Neural crest cell (in vitro differentiated cells): ENCODE data around the gene ZNF618. TPM values are rescaled to one million over a fixed set of nuclear protein-coding genes. Genes with fewer than 3 reads are reported as not detected.

Experiments used
- DNase-seq: peaks from one replicate; pipeline ENCODE4 v3.0.0; 2021; ENCODE audit warnings: low read depth, mixed read lengths, low spot score
- H3K27ac Mint-ChIP-seq: one replicate; pipeline ENCODE4 v1.8.0; 2021; ENCODE audit warnings: mild to moderate bottlenecking, mixed read lengths; ENCODE audit not compliant: unreplicated experiment
- H3K27me3 Mint-ChIP-seq: 2 replicates; pipeline ENCODE4 v1.8.0; 2021; ENCODE audit warnings: low read depth, mild to moderate bottlenecking, mixed read lengths
- H3K36me3 Mint-ChIP-seq: 2 replicates; pipeline ENCODE4 v1.8.0; 2021; ENCODE audit warnings: low read depth, mild to moderate bottlenecking, mixed read lengths
- H3K4me1 Mint-ChIP-seq: 2 replicates; pipeline ENCODE4 v1.8.0; 2021; ENCODE audit warnings: mixed read lengths
- H3K4me3 Mint-ChIP-seq: one replicate; pipeline ENCODE4 v1.8.0; 2021; ENCODE audit warnings: mild to moderate bottlenecking, mixed read lengths
- H3K9me3 Mint-ChIP-seq: 2 replicates; pipeline ENCODE4 v1.8.0; 2021; ENCODE audit warnings: mixed read lengths
- total RNA-seq: library from RNA; stranded (reverse); gene quantifications from 2 replicates; pipeline ENCODE4 v1.2.1, GENCODE V29; 2021
- TF ChIP-seq, protein P1 (sequence below): fragments of 200-600 bp; sonication (generic); conservative IDR thresholded peaks from 2 replicates; pipeline ENCODE4 v1.5.0; 2021; ENCODE audit warnings: antibody characterized with exemption, mild to moderate bottlenecking

Gene ZNF618
- total RNA-seq, 1 donor from 2014 or later = 60.8 TPM

- TF ChIP-seq, protein P1, sequence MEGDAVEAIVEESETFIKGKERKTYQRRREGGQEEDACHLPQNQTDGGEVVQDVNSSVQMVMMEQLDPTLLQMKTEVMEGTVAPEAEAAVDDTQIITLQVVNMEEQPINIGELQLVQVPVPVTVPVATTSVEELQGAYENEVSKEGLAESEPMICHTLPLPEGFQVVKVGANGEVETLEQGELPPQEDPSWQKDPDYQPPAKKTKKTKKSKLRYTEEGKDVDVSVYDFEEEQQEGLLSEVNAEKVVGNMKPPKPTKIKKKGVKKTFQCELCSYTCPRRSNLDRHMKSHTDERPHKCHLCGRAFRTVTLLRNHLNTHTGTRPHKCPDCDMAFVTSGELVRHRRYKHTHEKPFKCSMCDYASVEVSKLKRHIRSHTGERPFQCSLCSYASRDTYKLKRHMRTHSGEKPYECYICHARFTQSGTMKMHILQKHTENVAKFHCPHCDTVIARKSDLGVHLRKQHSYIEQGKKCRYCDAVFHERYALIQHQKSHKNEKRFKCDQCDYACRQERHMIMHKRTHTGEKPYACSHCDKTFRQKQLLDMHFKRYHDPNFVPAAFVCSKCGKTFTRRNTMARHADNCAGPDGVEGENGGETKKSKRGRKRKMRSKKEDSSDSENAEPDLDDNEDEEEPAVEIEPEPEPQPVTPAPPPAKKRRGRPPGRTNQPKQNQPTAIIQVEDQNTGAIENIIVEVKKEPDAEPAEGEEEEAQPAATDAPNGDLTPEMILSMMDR = no peak
- peaks cover 50% of the 10 kb centered on the region for H3K4me1 Mint-ChIP-seq
- H3K4me3 Mint-ChIP-seq = no peak overlapping the region
- peaks cover 12% of the 10 kb centered on the region for H3K9me3 Mint-ChIP-seq
- no peak overlapping the region for H3K27ac Mint-ChIP-seq
- H3K36me3 Mint-ChIP-seq = peaks cover 46% of the 10 kb centered on the region
- no peaks in the 10 kb centered on the region for H3K27me3 Mint-ChIP-seq
- no peak for DNase-seq
These were observed 11.3 kb downstream of the ZNF618 start for GRCh38 chr9:113887436-113887835.

- TF ChIP-seq, protein P1 = no peak
- no peak for DNase-seq
- no peaks in the 10 kb centered on the region for H3K27me3 Mint-ChIP-seq
- peaks cover 50% of the 10 kb centered on the region for H3K36me3 Mint-ChIP-seq
- no peak overlapping the region for H3K4me3 Mint-ChIP-seq
- H3K9me3 Mint-ChIP-seq = peaks cover 12% of the 10 kb centered on the region
- H3K4me1 Mint-ChIP-seq = peaks cover 43% of the 10 kb centered on the region
- H3K27ac Mint-ChIP-seq = no peak overlapping the region
These were observed 12.2 kb downstream of the ZNF618 start for GRCh38 chr9:113888336-113888735.

- H3K4me3 Mint-ChIP-seq = no peak overlapping the region
These were observed 12.9 kb downstream of the ZNF618 start for GRCh38 chr9:113888976-113889375.

GRCh38 chr9:113890704-113891103 lies 14.6 kb downstream of the ZNF618 start:
- TF ChIP-seq, protein P1 = no peak
- H3K27me3 Mint-ChIP-seq = no peaks in the 10 kb centered on the region
- no peak overlapping the region for H3K4me3 Mint-ChIP-seq
- peaks cover 58% of the 10 kb centered on the region for H3K36me3 Mint-ChIP-seq
- H3K9me3 Mint-ChIP-seq = peaks cover 16% of the 10 kb centered on the region
- no peak for DNase-seq
- H3K4me1 Mint-ChIP-seq = peaks cover 20% of the 10 kb centered on the region
- H3K27ac Mint-ChIP-seq = no peak overlapping the region

More at GRCh38 chr9:113888976-113889375, 12.9 kb downstream of the ZNF618 start:
- Mint-ChIP-seq H3K4me1 (peaks cover 37% of the 10 kb centered on the region), H3K9me3 (peaks cover 12% of the 10 kb centered on the region), H3K27me3 (no peaks in the 10 kb centered on the region), H3K27ac (no peak overlapping the region), H3K36me3 (peaks cover 50% of the 10 kb centered on the region)
- TF ChIP-seq, protein P1 = no peak
- no peak for DNase-seq

DNA sequence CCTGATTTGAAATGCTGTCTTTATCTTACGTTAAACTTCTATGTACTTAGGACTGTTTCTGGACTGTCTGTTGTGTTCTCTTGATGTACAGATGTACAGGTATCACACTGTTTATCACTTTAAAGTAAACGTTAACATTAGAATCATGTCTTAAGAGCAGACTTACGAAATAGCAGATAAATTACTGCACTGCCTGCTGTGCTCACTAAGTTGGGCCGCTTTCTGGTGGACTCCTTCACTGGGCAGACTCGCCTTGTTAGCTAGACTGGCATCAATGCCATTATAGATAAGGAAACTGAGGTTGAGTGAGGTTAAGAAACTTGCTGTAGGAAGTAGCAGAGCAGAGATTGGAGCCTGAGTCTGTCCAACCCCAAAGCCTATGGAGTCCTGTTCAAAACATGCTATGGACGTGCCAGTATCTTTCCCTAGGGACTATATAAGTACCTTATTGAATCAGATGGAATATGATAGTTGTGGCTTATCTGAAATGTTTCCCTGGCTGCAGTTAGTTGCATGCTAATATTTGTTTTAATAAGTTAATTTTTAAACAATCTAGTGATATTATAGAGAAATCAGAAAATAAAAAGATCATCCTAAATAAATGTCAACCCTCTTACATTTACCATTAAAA lies 16.9 kb downstream of the ZNF618 start:
- no peak for DNase-seq
- TF ChIP-seq, protein P1 = no peak
- Mint-ChIP-seq H3K9me3 (peaks cover 16% of the 10 kb centered on the region), H3K4me3 (no peak overlapping the region), H3K27me3 (no peaks in the 10 kb centered on the region), H3K4me1 (peaks cover 3% of the 10 kb centered on the region), H3K27ac (no peak overlapping the region), H3K36me3 (peaks cover 61% of the 10 kb centered on the region)
